SK-N-SH (cell line): ENCODE measurements around the gene CD300LG. TPM values are rescaled to one million over a fixed set of nuclear protein-coding genes. Genes with fewer than 3 reads are reported as not detected.

Experiments used
- CTCF ChIA-PET: fragments of 300-600, 350-600 bp; formaldehyde crosslinking; extraction: SDS; loops from one replicate; lab custom pipeline; 2021; lab: Yijun Ruan, JAX
- POLR2A ChIA-PET: fragments of 350-600 bp; sonication (Branson Sonifier 250); formaldehyde crosslinking; extraction: SDS; loops from one replicate; lab custom pipeline; 2020; ENCODE audit warnings: antibody characterized with exemption, inconsistent platforms; lab: Yijun Ruan, JAX
- DNase-seq: peaks from one replicate; pipeline ENCODE4 v3.0.0; 2012
- H2AFZ ChIP-seq: fragments of 200-600 bp; sonication (generic); 2 replicates; pipeline ENCODE4 v1.8.1; 2016; ENCODE audit warnings: antibody characterized with exemption, mild to moderate bottlenecking, low read depth
- H3F3A ChIP-seq: fragments of 200-600 bp; sonication (generic); replicated peaks from 2 replicates; pipeline ENCODE3; 2016; ENCODE audit warnings: antibody characterized with exemption, mild to moderate bottlenecking; ENCODE audit not compliant: insufficient read depth
- H3K27ac ChIP-seq, 2 experiments: fragments of 200-500 bp in 1 of 2; fragments of 200-600 bp in 1 of 2; sonication (Bioruptor generic) in 1 of 2; sonication (generic), shearing (Covaris generic) in 1 of 2; 2 replicates each; pipeline versions ENCODE4 v1.5.1 to v1.6.1; 2014 to 2016; ENCODE audit warnings: low read depth in 2 of 2, inconsistent platforms in 1 of 2, low read length in 1 of 2, mild to moderate bottlenecking in 1 of 2, mixed read lengths in 1 of 2
- H3K27me3 ChIP-seq: fragments of 200-600 bp; sonication (generic), shearing (Covaris generic); 2 replicates; pipeline ENCODE4 v1.6.1; 2016; ENCODE audit warnings: mixed run types; ENCODE audit not compliant: insufficient read depth
- H3K36me3 ChIP-seq, 2 experiments: fragments of 200-500 bp in 1 of 2; fragments of 200-600 bp in 1 of 2; sonication (Bioruptor generic) in 1 of 2; sonication (generic) in 1 of 2; replicated peaks in 1 of 2; 2 replicates each; pipeline versions ENCODE3 to v1.5.1; 2014 to 2016; ENCODE audit warnings: low read length in 1 of 2, mild to moderate bottlenecking in 1 of 2; ENCODE audit not compliant: insufficient read depth in 2 of 2, control insufficient read depth in 1 of 2
- H3K4me1 ChIP-seq, 2 experiments: fragments of 200-500 bp in 1 of 2; fragments of 200-600 bp in 1 of 2; sonication (Bioruptor generic) in 1 of 2; sonication (generic), shearing (Covaris generic) in 1 of 2; 2 replicates each; pipeline versions ENCODE4 v1.5.1 to v1.6.1; 2014 to 2016; ENCODE audit warnings: low read depth in 1 of 2, low read length in 1 of 2, mixed run types in 1 of 2; ENCODE audit not compliant: insufficient read depth in 2 of 2, control insufficient read depth in 1 of 2
- H3K4me2 ChIP-seq: fragments of 200-600 bp; sonication (generic), shearing (Covaris generic); 2 replicates; pipeline ENCODE4 v1.6.1; 2017; ENCODE audit warnings: mixed run types
- H3K4me3 ChIP-seq, 2 experiments: fragments of 200-500 bp in 1 of 2; fragments of 200-600 bp in 1 of 2; sonication (Bioruptor generic) in 1 of 2; sonication (generic), shearing (Covaris generic) in 1 of 2; 2 replicates each; pipeline versions ENCODE4 v1.5.1 to v1.8.1; 2014 to 2016; ENCODE audit warnings: low read depth in 2 of 2, inconsistent platforms in 1 of 2, low read length in 1 of 2, mild to moderate bottlenecking in 1 of 2, mixed read lengths in 1 of 2, moderate library complexity in 1 of 2
- H3K79me2 ChIP-seq: fragments of 200-600 bp; sonication (generic); 2 replicates; pipeline ENCODE4 v1.8.1; 2017; ENCODE audit warnings: mild to moderate bottlenecking; ENCODE audit not compliant: insufficient read depth
- H3K9ac ChIP-seq: fragments of 200-600 bp; sonication (generic); 2 replicates; pipeline ENCODE4 v1.6.1; 2017; ENCODE audit warnings: mixed run types
- H3K9me2 ChIP-seq: fragments of 200-600 bp; sonication (generic); 2 replicates; pipeline ENCODE4 v1.6.1; 2017; ENCODE audit warnings: mixed run types
- H3K9me3 ChIP-seq: fragments of 200-600 bp; sonication (generic); 2 replicates; pipeline ENCODE4 v1.6.1; 2017; ENCODE audit warnings: mixed run types, mild to moderate bottlenecking, moderate library complexity
- H4K20me1 ChIP-seq: fragments of 200-600 bp; sonication (generic); 2 replicates; pipeline ENCODE4 v1.6.1; 2017; ENCODE audit warnings: mild to moderate bottlenecking, mixed run types; ENCODE audit not compliant: insufficient read depth
- CTCF ChIP-seq: fragments of 200-600 bp; sonication (generic); IDR thresholded peaks from 2 replicates; pipeline ENCODE4 v1.6.1; 2017; ENCODE audit warnings: antibody characterized with exemption, mild to moderate bottlenecking, moderate library complexity
- EP300 ChIP-seq, 2 experiments: IDR thresholded peaks; 2 replicates each; pipeline versions ENCODE4 v1.4.0 to v1.6.1; 2012; ENCODE audit warnings: borderline replicate concordance in 1 of 2, low read depth in 1 of 2, low read length in 1 of 2
- GATA2 ChIP-seq: sonication (generic); formaldehyde crosslinking; IDR thresholded peaks from 2 replicates; pipeline ENCODE4 v1.5.0; 2020; ENCODE audit warnings: mild to moderate bottlenecking, missing genetic modification reagents
- JUND ChIP-seq: IDR thresholded peaks from 2 replicates; pipeline ENCODE4 v1.4.0; 2012
- MAX ChIP-seq: IDR thresholded peaks from 2 replicates; pipeline ENCODE4 v1.4.0; 2012; ENCODE audit warnings: low read depth
- MEF2A ChIP-seq: IDR thresholded peaks from 2 replicates; pipeline ENCODE4 v1.4.0; 2012; ENCODE audit warnings: low read depth, borderline replicate concordance
- MXI1 ChIP-seq: IDR thresholded peaks from 2 replicates; pipeline ENCODE4 v1.6.1; 2012; ENCODE audit warnings: mild to moderate bottlenecking, low read depth, low read length, improper control_type of control experiment
- NFIC ChIP-seq: IDR thresholded peaks from 2 replicates; pipeline ENCODE4 v1.4.0; 2012; ENCODE audit warnings: borderline replicate concordance
- RAD21 ChIP-seq: IDR thresholded peaks from 2 replicates; pipeline ENCODE4 v1.6.1; 2012; ENCODE audit warnings: mild to moderate bottlenecking, low read length
- TCF12 ChIP-seq: IDR thresholded peaks from 2 replicates; pipeline ENCODE4 v1.4.0; 2012
- TEAD4 ChIP-seq: IDR thresholded peaks from 2 replicates; pipeline ENCODE4 v1.4.0; 2012; ENCODE audit warnings: mild to moderate bottlenecking, borderline replicate concordance; ENCODE audit not compliant: insufficient read depth
- ZBTB33 ChIP-seq: IDR thresholded peaks from 2 replicates; pipeline ENCODE4 v1.4.0; 2012; ENCODE audit warnings: low read depth, borderline replicate concordance
- WGBS: methylation state at CpG from one replicate; pipeline ENCODE4 v1.1.6; 2017; ENCODE audit warnings: low lambda C conversion rate; 5-methylcytosine and 5-hydroxymethylcytosine counted together
- polyA plus RNA-seq, 3 experiments: library from polyadenylated mRNA; depleted of rRNA; stranded (reverse); fragments of >200 nt; gene quantifications; 2 replicates each; pipeline ENCODE4 v1.2.3, GENCODE V29; 2012

The CD300LG gene
- polyA plus RNA-seq, 1 of the 3 experiments (the other 2 are of a cell fraction) = not detected

- WGBS = 27% methylated on average over 6 of the region's 8 CpGs
- no peak overlapping the region for H3K9ac ChIP-seq
- H3K4me2 ChIP-seq = no peak overlapping the region
- CTCF ChIA-PET = interaction anchor here (1.0 to 8.8 kb wide), 4 partner anchors 9 to 83 kb away, joined by 3 to 80 read pairs (median 40); partner anchors contain the start of gene PPY
- peaks cover 7% of the 10 kb centered on the region; the same call in 1 of the 2 replicates for H3K27me3 ChIP-seq
- no peaks in the 10 kb centered on the region for H3K36me3 ChIP-seq
- POLR2A ChIA-PET = no interaction called here
- peaks cover 9% of the 10 kb centered on the region for H3F3A ChIP-seq
- no peaks in the 10 kb centered on the region for H3K9me2 ChIP-seq
- H3K27ac ChIP-seq = no peak overlapping the region
- no peak for TF ChIP-seq MXI1
- no peak for TF ChIP-seq NFIC
- no peak for TF ChIP-seq EP300 (IDR thresholded peaks at IDR 0.05; ENCODE audit: borderline replicate concordance in 1 of 2, low read depth in 1 of 2, low read length in 1 of 2)
- no peak for TF ChIP-seq JUND
- TF ChIP-seq ZBTB33 = no peak
- TF ChIP-seq TEAD4 = no peak
- no peak for TF ChIP-seq CTCF
- no peak for TF ChIP-seq MAX
- no peaks in the 10 kb centered on the region for H4K20me1 ChIP-seq
- H3K4me1 ChIP-seq = peaks cover 9 to 11% of the 10 kb centered on the region in 2 experiments; a peak in 2 of 4 replicates
- H3K4me3 ChIP-seq = no peak overlapping the region
- no peak for DNase-seq
- H3K79me2 ChIP-seq = no peaks in the 10 kb centered on the region
- H2AFZ ChIP-seq = no peak overlapping the region
- H3K9me3 ChIP-seq = no peaks in the 10 kb centered on the region
Measured at GRCh38 chr17:43911904-43912303, 64.9 kb downstream of the CD300LG start.

GRCh38 chr17:43912635-43913304 lies 65.8 kb downstream of the CD300LG start:
- ChIA-PET POLR2A (no interaction called here), CTCF (interaction anchor here (1.0 to 8.8 kb wide), 4 partner anchors 8 to 32 kb away, joined by 3 to 80 read pairs (median 10); no protein-coding TSS in a partner anchor)

More at GRCh38 chr17:43912635-43913304, 65.8 kb downstream of the CD300LG start:
- Histone ChIP-seq H3K36me3 (no peaks in the 10 kb centered on the region), H3K4me3 (no peak overlapping the region), H3K4me1 (peaks cover 8 to 11% of the 10 kb centered on the region in 2 experiments; a peak in 2 of 4 replicates), H3K9me2 (no peaks in the 10 kb centered on the region), H3K9me3 (no peaks in the 10 kb centered on the region), H4K20me1 (no peaks in the 10 kb centered on the region), H3K9ac (no peak overlapping the region), H3K27me3 (peaks cover 7% of the 10 kb centered on the region; the same call in 1 of the 2 replicates), H3K79me2 (no peaks in the 10 kb centered on the region), H3F3A (peaks cover 9% of the 10 kb centered on the region), H3K27ac (no peak overlapping the region), H2AFZ (no peak overlapping the region), H3K4me2 (no peak overlapping the region)
- 66% methylated on average over 4 of the region's 4 CpGs for WGBS
- no peak for DNase-seq
- TF ChIP-seq CTCF (no peak), TCF12 (no peak), RAD21 (no peak), JUND (no peak), GATA2 (CRISPR knock-in tag) (no peak), MEF2A (no peak)
